ENCODE results near the gene CFC1B.
"Not testable (repeated sequence)": the region's sequence is repeated elsewhere in the genome, so short reads cannot be mapped to it uniquely, and the experiment has no call there.

Gene CFC1B

GRCh38 chr2:130529545-130529944, 8.5 kb downstream of the CFC1B start:
- POLR2A ChIA-PET; H3K4me3 ChIP-seq (ENCODE audit: low read depth, low read length); H3K4me1 ChIP-seq (ENCODE audit: control insufficient read depth, insufficient read depth, low read length); H3K9me3 ChIP-seq (ENCODE audit: control insufficient read depth, insufficient read depth, low read depth, low read length); H3K27ac ChIP-seq (ENCODE audit: extremely low read depth, low read depth, low read length); H3K36me3 ChIP-seq (ENCODE audit: control insufficient read depth in 2 of 2, insufficient read depth in 1 of 2, low read length in 2 of 2); CTCF ChIA-PET: not testable (repeated sequence)

GRCh38 chr2:130530212-130530611, 9.2 kb downstream of the CFC1B start:
- POLR2A ChIA-PET; H3K4me3 ChIP-seq (ENCODE audit: low read depth, low read length); H3K9me3 ChIP-seq (ENCODE audit: control insufficient read depth, insufficient read depth, low read depth, low read length); H3K36me3 ChIP-seq (ENCODE audit: control insufficient read depth in 2 of 2, insufficient read depth in 1 of 2, low read length in 2 of 2); H3K27ac ChIP-seq (ENCODE audit: extremely low read depth, low read depth, low read length); CTCF ChIA-PET; H3K4me1 ChIP-seq (ENCODE audit: control insufficient read depth, insufficient read depth, low read length): not testable (repeated sequence)

- POLR2A ChIA-PET = not testable (repeated sequence)
These were observed 10.2 kb downstream of the CFC1B start for GRCh38 chr2:130531225-130531624.

GRCh38 chr2:130531672-130532071, 10.7 kb downstream of the CFC1B start:
- H3K9me3 ChIP-seq (ENCODE audit: control insufficient read depth, insufficient read depth, low read depth, low read length); POLR2A ChIA-PET; H3K4me1 ChIP-seq (ENCODE audit: control insufficient read depth, insufficient read depth, low read length); CTCF ChIA-PET; H3K27ac ChIP-seq (ENCODE audit: extremely low read depth, low read depth, low read length); H3K4me3 ChIP-seq (ENCODE audit: low read depth, low read length); H3K36me3 ChIP-seq (ENCODE audit: control insufficient read depth in 2 of 2, insufficient read depth in 1 of 2, low read length in 2 of 2): not testable (repeated sequence)

More at GRCh38 chr2:130531225-130531624, 10.2 kb downstream of the CFC1B start:
- H3K36me3 ChIP-seq (ENCODE audit: control insufficient read depth in 2 of 2, insufficient read depth in 1 of 2, low read length in 2 of 2); CTCF ChIA-PET; H3K4me1 ChIP-seq (ENCODE audit: control insufficient read depth, insufficient read depth, low read length); H3K4me3 ChIP-seq (ENCODE audit: low read depth, low read length); H3K27ac ChIP-seq (ENCODE audit: extremely low read depth, low read depth, low read length); H3K9me3 ChIP-seq (ENCODE audit: control insufficient read depth, insufficient read depth, low read depth, low read length): not testable (repeated sequence)

- POLR2A ChIA-PET; H3K9me3 ChIP-seq (ENCODE audit: control insufficient read depth, insufficient read depth, low read depth, low read length); H3K27ac ChIP-seq (ENCODE audit: extremely low read depth, low read depth, low read length); H3K4me1 ChIP-seq (ENCODE audit: control insufficient read depth, insufficient read depth, low read length); H3K4me3 ChIP-seq (ENCODE audit: low read depth, low read length); H3K36me3 ChIP-seq (ENCODE audit: control insufficient read depth in 2 of 2, insufficient read depth in 1 of 2, low read length in 2 of 2); CTCF ChIA-PET: not testable (repeated sequence)
These were observed 15.6 kb downstream of the CFC1B start for GRCh38 chr2:130536654-130537053.

GRCh38 chr2:130538271-130538670, 17.2 kb downstream of the CFC1B start:
- H3K9me3 ChIP-seq (ENCODE audit: control insufficient read depth, insufficient read depth, low read depth, low read length); H3K4me1 ChIP-seq (ENCODE audit: control insufficient read depth, insufficient read depth, low read length); POLR2A ChIA-PET; H3K27ac ChIP-seq (ENCODE audit: extremely low read depth, low read depth, low read length); CTCF ChIA-PET; H3K4me3 ChIP-seq (ENCODE audit: low read depth, low read length); H3K36me3 ChIP-seq (ENCODE audit: control insufficient read depth in 2 of 2, insufficient read depth in 1 of 2, low read length in 2 of 2): not testable (repeated sequence)

GRCh38 chr2:130542789-130543188, 21.8 kb downstream of the CFC1B start:
- POLR2A ChIA-PET; H3K27ac ChIP-seq (ENCODE audit: extremely low read depth, low read depth, low read length); H3K4me3 ChIP-seq (ENCODE audit: low read depth, low read length); CTCF ChIA-PET; H3K36me3 ChIP-seq (ENCODE audit: control insufficient read depth in 2 of 2, insufficient read depth in 1 of 2, low read length in 2 of 2); H3K4me1 ChIP-seq (ENCODE audit: control insufficient read depth, insufficient read depth, low read length); H3K9me3 ChIP-seq (ENCODE audit: control insufficient read depth, insufficient read depth, low read depth, low read length): not testable (repeated sequence)

- H3K36me3 ChIP-seq (ENCODE audit: control insufficient read depth in 2 of 2, insufficient read depth in 1 of 2, low read length in 2 of 2); H3K4me1 ChIP-seq (ENCODE audit: control insufficient read depth, insufficient read depth, low read length); POLR2A ChIA-PET; H3K27ac ChIP-seq (ENCODE audit: extremely low read depth, low read depth, low read length); H3K4me3 ChIP-seq (ENCODE audit: low read depth, low read length); CTCF ChIA-PET; H3K9me3 ChIP-seq (ENCODE audit: control insufficient read depth, insufficient read depth, low read depth, low read length): not testable (repeated sequence)
These were observed 22.9 kb downstream of the CFC1B start for GRCh38 chr2:130543785-130544528.

GRCh38 chr2:130544978-130545377, 24.0 kb downstream of the CFC1B start:
- H3K4me3 ChIP-seq (ENCODE audit: low read depth, low read length); CTCF ChIA-PET; H3K36me3 ChIP-seq (ENCODE audit: control insufficient read depth in 2 of 2, insufficient read depth in 1 of 2, low read length in 2 of 2); H3K9me3 ChIP-seq (ENCODE audit: control insufficient read depth, insufficient read depth, low read depth, low read length); H3K4me1 ChIP-seq (ENCODE audit: control insufficient read depth, insufficient read depth, low read length); H3K27ac ChIP-seq (ENCODE audit: extremely low read depth, low read depth, low read length); POLR2A ChIA-PET: not testable (repeated sequence)

GRCh38 chr2:130548418-130548817, 27.4 kb downstream of the CFC1B start:
- H3K4me1 ChIP-seq (ENCODE audit: control insufficient read depth, insufficient read depth, low read length); H3K36me3 ChIP-seq (ENCODE audit: control insufficient read depth in 2 of 2, insufficient read depth in 1 of 2, low read length in 2 of 2); H3K27ac ChIP-seq (ENCODE audit: extremely low read depth, low read depth, low read length); CTCF ChIA-PET; H3K9me3 ChIP-seq (ENCODE audit: control insufficient read depth, insufficient read depth, low read depth, low read length); POLR2A ChIA-PET; H3K4me3 ChIP-seq (ENCODE audit: low read depth, low read length): not testable (repeated sequence)

- H3K9me3 ChIP-seq (ENCODE audit: control insufficient read depth, insufficient read depth, low read depth, low read length); H3K36me3 ChIP-seq (ENCODE audit: control insufficient read depth in 2 of 2, insufficient read depth in 1 of 2, low read length in 2 of 2); H3K4me1 ChIP-seq (ENCODE audit: control insufficient read depth, insufficient read depth, low read length); H3K4me3 ChIP-seq (ENCODE audit: low read depth, low read length); H3K27ac ChIP-seq (ENCODE audit: extremely low read depth, low read depth, low read length); CTCF ChIA-PET; POLR2A ChIA-PET: not testable (repeated sequence)
These were observed 28.5 kb downstream of the CFC1B start for GRCh38 chr2:130549475-130549874.

- CTCF ChIA-PET; H3K4me1 ChIP-seq (ENCODE audit: control insufficient read depth, insufficient read depth, low read length); H3K4me3 ChIP-seq (ENCODE audit: low read depth, low read length); H3K9me3 ChIP-seq (ENCODE audit: control insufficient read depth, insufficient read depth, low read depth, low read length); H3K27ac ChIP-seq (ENCODE audit: extremely low read depth, low read depth, low read length); H3K36me3 ChIP-seq (ENCODE audit: control insufficient read depth in 2 of 2, insufficient read depth in 1 of 2, low read length in 2 of 2); POLR2A ChIA-PET: not testable (repeated sequence)
These were observed 33.2 kb downstream of the CFC1B start for GRCh38 chr2:130554178-130554577.
